ENCODE measurements around the gene GATB.

GATB gene

DNA sequence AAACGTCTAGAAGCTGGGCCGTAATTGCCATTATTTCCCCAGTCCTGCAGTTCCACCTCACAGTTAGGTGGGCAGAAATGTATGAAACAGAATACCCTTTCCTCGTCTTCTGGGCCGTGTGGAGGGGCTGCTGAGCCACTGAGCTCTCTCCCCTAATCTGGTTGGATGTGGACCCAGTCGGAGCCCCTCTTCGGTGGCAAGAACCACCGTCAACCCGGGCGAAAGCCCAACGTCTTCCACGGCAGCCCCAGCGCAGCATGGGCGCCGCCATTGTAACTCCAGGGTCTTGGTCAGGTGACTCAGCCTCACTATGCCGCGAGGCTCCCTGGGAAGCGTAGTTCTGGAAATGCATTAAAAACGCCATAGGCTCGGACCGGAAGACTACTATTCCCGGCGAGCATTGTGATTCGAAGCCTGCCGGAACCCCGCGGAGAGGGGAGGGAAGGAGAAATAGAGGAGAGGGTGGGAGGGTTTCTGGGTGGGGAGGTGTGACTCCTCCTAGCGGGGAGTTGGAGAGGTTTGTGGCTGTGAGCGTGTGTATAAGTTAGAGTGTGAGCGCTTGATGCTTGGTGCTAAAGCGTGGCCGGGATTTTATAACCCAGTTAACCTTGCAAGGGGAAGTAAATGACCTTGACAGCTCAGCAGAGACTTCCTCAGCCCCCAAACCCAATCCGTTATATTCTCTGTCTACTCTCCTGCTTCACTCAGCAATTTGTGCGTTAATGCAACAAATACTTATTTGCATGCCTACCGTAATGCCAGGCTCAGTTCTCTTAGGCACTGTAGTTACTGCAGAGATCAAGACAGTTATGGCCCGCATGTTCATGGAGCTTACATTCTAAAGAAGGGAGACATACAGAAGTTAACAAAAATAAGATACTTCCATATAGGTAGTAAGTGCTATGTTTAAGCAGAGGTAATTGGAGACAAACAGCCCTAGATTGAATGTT is at the start of gene GATB:
Gene GATB, minus strand, starts transcription at position 296 of the 950 bp plus-strand sequence. Its CDS starts 25 bp downstream, at position 271.
- DNase-seq (ENCODE audit: low read depth): peak; percentile 83

DNA sequence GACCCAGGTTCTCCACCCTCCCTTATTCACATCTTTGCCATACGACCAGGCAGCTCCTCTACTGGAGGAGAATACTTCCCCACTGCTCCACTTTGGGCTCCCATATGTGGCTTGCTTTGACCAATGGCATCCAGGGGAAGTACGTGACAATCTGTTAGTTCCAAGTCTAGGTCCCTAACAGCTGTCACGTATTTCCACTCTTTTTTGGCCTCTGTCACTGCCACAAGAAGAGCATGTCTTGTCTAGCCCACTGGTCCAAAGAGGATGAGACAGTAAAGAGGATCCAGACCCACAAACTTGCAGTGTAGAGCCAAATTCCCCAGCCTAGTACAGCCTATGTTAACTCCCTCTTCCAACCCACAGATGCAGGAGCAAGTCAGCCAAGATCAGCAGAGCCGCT is 49.7 kb upstream of the GATB start:
- DNase-seq (ENCODE audit: low read depth): no peak

GRCh38 chr4:151809716-151810115 is 48.9 kb upstream of the GATB start:
- no peak for DNase-seq (ENCODE audit: low read depth)

- DNase-seq (ENCODE audit: low read depth): no peak
These were observed 47.7 kb upstream of the GATB start for GRCh38 chr4:151808542-151808941.

GRCh38 chr4:151808120-151808529 is 47.3 kb upstream of the GATB start:
- DNase-seq (ENCODE audit: low read depth): no peak

- DNase-seq (ENCODE audit: low read depth): no peak
These were observed 46.4 kb upstream of the GATB start for GRCh38 chr4:151807220-151807619.

DNA sequence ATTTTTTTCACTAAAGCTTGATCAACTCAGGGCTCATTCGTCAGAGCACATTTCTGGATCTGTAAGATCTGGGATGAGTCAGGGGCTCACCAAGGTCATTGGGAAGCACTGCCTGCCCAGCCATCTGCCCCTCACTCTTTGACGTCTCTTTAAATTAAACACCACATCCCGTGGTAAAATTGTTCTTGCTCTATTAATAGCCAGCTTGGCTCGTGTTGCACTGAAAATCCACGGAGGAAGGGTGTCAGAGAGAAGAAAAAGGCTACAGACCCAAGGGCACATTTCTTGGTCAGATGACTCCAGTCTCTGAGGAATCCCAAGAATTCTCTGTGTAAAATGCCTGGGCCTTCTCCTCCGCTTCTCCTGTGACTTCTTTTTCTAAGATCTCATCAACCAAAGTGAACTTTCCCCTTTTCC is 45.7 kb upstream of the GATB start:
- DNase-seq (ENCODE audit: low read depth): no peak

DNA sequence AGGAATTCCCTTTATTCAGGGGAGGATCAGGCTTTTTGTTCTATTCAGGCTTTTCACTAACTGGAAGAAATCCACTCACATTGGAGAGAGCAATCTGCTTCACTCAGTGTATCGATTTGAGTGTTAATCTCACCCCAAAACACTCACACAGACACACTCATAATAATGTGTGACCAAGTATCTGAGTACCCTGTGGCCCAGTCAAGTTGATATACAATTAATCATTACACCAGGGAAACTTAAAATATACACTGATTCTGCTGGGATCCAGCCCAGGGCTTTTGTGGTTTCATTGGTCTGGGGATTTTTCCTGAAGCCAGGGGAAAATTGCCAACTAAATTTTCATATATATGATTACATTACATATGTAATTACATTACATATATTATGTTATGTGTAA is 44.0 kb upstream of the GATB start:
- no peak for DNase-seq (ENCODE audit: low read depth)

- DNase-seq (ENCODE audit: low read depth): no peak
These were observed 43.4 kb upstream of the GATB start for GRCh38 chr4:151804086-151804630.

- no peak for DNase-seq (ENCODE audit: low read depth)
These were observed 42.4 kb upstream of the GATB start for GRCh38 chr4:151803246-151803645.

DNA sequence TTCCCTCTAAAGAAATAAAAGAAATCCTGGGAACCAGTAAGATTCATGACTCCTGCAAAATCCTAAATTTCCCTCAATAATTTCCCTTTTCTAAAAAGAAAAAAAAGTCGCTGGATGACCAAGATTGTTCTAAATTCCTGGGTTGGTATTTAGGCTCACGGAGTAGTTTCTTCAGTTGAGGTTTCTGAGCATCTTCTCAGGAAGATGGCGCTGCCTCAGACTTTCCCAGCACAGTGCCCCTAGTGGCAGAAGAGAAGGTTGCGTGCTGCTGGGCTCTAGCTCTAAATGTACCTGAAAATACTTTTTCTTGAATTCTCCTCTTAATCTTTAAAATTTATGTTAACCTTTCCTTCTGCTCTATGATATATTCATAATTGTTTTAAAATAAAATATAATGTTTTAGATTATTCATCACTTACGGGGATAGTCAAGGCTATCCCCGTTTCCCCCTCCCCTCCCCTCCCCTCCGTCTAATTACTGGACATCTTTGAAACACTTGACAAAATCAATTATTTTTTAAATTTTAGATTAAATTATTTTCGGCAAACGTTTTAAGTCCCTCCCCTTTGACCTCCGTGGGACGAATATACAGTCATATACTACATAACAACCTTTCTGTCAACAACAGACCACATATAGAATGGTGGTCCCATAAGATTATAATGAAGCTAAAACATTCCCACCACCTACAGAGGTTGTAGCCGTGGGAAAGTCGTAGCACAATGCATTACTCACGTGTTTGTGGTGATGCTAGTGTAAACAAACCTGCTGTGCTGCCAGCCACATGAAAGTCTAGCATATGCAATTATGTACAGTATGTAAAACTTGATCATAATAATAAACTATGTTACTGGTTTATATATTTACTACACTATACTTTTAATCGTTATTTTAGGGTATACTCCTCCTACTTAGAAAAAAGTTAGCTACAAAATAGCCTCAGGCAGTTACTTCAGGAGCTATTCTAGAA is 41.0 kb upstream of the GATB start:
- DNase-seq (ENCODE audit: low read depth): peak; percentile 47

- DNase-seq (ENCODE audit: low read depth): no peak
These were observed 38.7 kb upstream of the GATB start for GRCh38 chr4:151799417-151800012.

DNA sequence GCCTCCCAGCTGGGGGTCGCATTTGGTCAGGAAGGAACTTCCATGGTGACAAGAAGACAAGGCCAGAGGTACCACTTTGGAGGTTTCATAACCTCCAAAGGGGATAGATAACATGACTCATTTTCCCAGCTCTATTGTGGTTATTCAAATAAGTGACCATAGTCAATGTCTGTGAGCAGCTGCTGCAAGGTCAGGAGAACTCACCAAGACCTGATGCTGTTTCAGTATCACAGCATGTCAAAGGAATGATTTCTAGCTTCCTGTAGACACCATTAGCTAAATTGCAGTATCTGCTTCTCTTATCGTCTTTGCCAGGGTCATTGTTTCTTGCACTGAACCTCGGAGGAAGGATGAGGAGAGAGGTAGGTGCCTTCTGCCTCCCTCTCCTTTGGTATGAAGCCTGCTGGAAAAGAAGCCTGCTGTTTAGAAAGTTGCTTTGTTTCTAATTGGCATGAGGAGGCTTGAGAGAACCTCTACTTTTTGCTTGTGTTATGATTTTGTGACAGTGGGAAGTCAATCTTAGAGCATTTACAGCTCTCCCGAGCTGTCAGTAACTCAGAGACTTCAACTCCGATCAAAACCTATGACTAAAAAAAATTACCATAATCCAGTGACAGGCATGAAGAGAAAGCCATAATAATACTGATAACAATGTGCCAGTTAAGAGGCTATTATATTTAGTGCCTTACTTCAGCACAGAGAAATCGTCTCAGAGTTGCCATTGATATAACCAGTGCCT is 38.0 kb upstream of the GATB start:
- DNase-seq (ENCODE audit: low read depth): no peak

DNA sequence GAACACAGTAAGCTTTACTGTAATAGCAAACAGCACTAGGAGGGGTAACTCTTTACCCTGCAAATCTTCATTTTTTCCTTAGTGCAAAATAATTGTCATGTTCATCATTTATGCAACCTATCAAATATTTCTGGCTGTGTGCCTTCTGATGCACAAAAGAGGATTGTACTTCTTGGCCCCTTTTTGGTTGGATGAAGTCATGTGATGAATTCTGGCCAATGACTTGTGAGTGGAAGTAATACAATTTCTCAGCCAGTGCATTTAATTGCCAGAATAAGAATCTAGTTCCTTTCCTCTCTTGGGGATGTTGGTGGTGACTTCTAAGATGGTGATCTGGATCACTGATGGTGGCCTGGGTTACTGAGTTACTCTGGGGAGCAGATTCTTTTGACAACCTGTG is 37.0 kb upstream of the GATB start:
- DNase-seq (ENCODE audit: low read depth): no peak

DNA sequence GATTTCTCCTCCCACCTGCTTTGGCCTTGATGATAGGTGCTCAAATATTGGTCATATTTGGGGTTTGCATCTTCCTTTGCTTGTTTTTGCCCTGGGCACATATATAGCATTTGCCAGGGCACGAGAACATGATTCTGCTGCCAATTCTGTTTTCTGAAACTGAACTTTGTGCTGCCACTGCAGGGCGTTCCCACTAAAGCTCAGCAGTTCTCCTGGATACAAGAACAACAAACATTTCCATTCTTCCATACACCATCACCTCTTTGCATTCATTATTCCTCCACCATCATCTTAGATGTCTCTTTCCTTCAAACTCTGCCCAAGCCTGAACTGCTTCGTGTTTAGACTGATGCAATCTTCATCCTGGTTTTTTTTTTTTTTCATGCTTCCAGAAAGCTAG is 36.3 kb upstream of the GATB start:
- DNase-seq (ENCODE audit: low read depth): no peak

- no peak for DNase-seq (ENCODE audit: low read depth)
These were observed 35.3 kb upstream of the GATB start for GRCh38 chr4:151796106-151796505.

DNA sequence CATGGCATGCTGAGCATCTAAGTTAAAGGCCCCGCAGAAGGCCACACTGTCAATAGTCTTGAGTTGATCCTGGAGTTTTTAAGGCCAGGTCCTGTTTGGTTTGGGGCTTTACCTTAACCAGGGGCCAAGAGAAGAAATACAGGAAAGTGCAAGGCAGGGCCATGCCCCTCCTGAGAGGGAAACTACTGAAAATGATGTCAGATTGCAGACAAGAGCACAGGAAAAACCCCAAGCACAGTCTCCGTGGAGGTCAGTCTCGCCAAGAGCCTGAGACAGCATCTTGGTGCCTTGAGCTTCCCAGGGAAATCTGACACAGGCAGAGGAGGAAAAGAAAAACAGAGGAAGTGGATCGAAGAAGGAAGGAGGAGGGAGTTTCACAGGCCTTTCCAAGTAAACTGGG is 32.2 kb upstream of the GATB start:
- no peak for DNase-seq (ENCODE audit: low read depth)

DNA sequence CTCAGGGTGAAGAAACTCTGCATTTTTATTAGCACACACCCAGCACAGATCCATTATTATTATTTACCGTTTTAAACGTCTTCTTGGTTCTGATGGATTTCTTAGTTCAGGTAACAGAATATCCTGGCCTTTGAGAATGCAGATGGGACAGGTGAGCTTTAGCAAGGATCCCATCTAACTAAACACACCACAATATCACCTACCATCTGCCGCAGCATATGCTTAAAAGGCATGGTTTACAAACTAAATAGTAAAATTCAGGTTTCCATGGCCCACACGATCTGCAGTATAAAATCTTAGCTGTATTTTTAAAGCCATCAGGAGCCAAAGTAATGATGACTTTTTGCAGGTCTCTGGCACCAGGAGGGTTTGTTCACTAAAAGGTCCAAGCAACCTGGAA is 31.7 kb upstream of the GATB start:
- no peak for DNase-seq (ENCODE audit: low read depth)

DNA sequence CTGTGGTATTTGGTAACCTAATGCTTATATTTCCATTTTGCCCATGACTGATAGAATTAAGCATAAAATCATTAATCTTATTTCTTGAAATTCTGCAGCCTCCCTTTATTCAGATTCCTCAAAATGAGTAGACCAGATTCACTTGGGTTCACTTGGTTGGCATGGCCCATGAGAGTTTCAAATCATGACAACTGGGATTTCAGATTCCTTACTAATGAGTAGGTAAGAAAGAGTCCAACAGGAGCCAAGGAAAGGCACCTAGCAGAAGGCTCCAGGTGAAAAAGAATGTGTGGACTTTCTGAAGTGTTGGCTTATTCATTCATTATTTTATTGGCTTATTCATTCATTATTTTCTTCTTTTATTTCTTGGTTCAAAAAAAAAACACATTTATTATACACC is 27.2 kb upstream of the GATB start:
- DNase-seq (ENCODE audit: low read depth): no peak

DNA sequence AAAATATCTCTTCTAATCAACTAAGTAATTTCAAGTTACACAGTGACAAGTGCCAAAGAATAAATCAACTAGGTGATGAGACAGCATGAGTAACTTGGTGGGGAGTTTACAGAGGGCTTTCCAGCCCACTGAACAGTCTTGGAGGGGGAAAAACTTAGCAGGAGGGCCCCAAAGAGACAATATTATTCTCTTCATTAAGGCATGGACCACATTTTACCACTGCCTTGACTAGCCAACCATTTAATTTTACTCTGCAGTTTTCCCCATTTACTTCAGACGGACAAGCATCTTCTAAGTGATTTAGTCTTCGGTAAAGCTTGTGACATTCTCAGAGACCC is 25.3 kb upstream of the GATB start:
- no peak for DNase-seq (ENCODE audit: low read depth)

GRCh38 chr4:151785484-151786157 is 24.8 kb upstream of the GATB start:
- DNase-seq (ENCODE audit: low read depth): no peak

Measured in stimulated activated CD8-positive, alpha-beta memory T cell treated with anti-CD3 and anti-CD28 coated beads, Interleukin-4, amount 100 ng/mL, for 24 hours (primary cell).